Esophagus muscularis mucosa (tissue), 3 donors: ENCODE results near the gene RTEL1.

Source experiments
- CTCF ChIP-seq, 3 experiments: fragments of 200-600 bp in 2 of 3; fragments of 450-650 bp in 1 of 3; sonication (generic) in 2 of 3; IDR thresholded peaks; one replicate each; pipeline ENCODE4 v1.5.1; 2017 to 2019; ENCODE audit warnings: antibody characterized with exemption in 3 of 3, mild to moderate bottlenecking in 2 of 3, moderate library complexity in 1 of 3
- EP300 ChIP-seq: sonication (generic); formaldehyde crosslinking; IDR thresholded peaks from one replicate; pipeline ENCODE4 v1.6.1; 2017; ENCODE audit warnings: antibody characterized with exemption

- TF ChIP-seq CTCF (IDR thresholded peaks at IDR 0.05), result no peak
- TF ChIP-seq EP300, result no peak
Measured at GRCh38 chr20:63688228-63689045, 30.3 kb downstream of the RTEL1 start.
